Prostate gland (tissue), 2 donors: ENCODE data around the gene CGB3. TPM values are rescaled to one million over a fixed set of nuclear protein-coding genes. Genes with fewer than 3 reads are reported as not detected.
A peak's percentile ranks its signal among the peaks of the same experiment; 100 is the strongest.

Experiments used
- DNase-seq: peaks from one replicate; pipeline ENCODE4 v3.0.0-alpha.2; 2019; ENCODE audit warnings: low spot score
- H3K27ac ChIP-seq, 2 donors: fragments of 200-600 bp; sonication (generic); 2 replicates each; pipeline ENCODE4 v1.5.1; 2017 to 2019
- H3K27me3 ChIP-seq: fragments of 200-600 bp; sonication (generic); replicated peaks from 2 replicates; pipeline ENCODE4 v1.5.1; 2019; ENCODE audit not compliant: insufficient read depth
- H3K36me3 ChIP-seq, 2 donors: fragments of 200-600 bp; sonication (generic); 1 replicate in 1 of 2; 2 replicates in 1 of 2; pipeline versions ENCODE4 v1.5.1 to v1.8.1; 2017 to 2019
- H3K4me1 ChIP-seq: fragments of 200-600 bp; sonication (generic); replicated peaks from 2 replicates; pipeline ENCODE4 v1.5.1; 2019
- H3K4me3 ChIP-seq, 2 donors: fragments of 200-600 bp; sonication (generic); 2 replicates each; pipeline ENCODE4 v1.5.1; 2017 to 2019
- H3K9me3 ChIP-seq: fragments of 200-600 bp; sonication (generic); 2 replicates; pipeline ENCODE4 v1.5.1; 2017
- POLR2A ChIP-seq: fragments of 450-650 bp; IDR thresholded peaks from one replicate; pipeline ENCODE4 v1.6.1; 2016; ENCODE audit warnings: antibody characterized with exemption, mild to moderate bottlenecking
- POLR2AphosphoS5 ChIP-seq: sonication (generic); formaldehyde crosslinking; IDR thresholded peaks from one replicate; pipeline ENCODE4 v1.6.1; 2017; ENCODE audit warnings: antibody characterized with exemption
- WGBS: methylation state at CpG from one replicate; pipeline ENCODE4 v1.1.5; 2018; 5-methylcytosine and 5-hydroxymethylcytosine counted together
- intact Hi-C: fragments of 100-400 bp; cut with DNase I; formaldehyde crosslinking; loops from one replicate; pipeline ENCODE4 v1.14.2; 2022
- total RNA-seq, 2 donors: library from RNA; depleted of rRNA; stranded (reverse); fragments of >200 nt; gene quantifications; one replicate each; pipeline ENCODE4 v1.1.0, GENCODE V29; 2016
- TF ChIP-seq, protein P1 (sequence below), 4 experiments: fragments of 200-600 bp in 2 of 4; fragments of 450-650 bp in 2 of 4; sonication (generic) in 2 of 4; IDR thresholded peaks; 1 replicate in 3 of 4; 2 replicates in 1 of 4; pipeline ENCODE4 v1.5.1; 2016 to 2019; ENCODE audit warnings: antibody characterized with exemption in 4 of 4, mild to moderate bottlenecking in 2 of 4, moderate library complexity in 2 of 4

CGB3 gene
- total RNA-seq, 2 donors from 2014 or later, result not detected

- Histone ChIP-seq H3K4me3 (peak overlapping the region; percentile 74 to 88), H3K4me1 (peaks cover 19% of the 10 kb centered on the region), H3K27me3 (no peaks in the 10 kb centered on the region), H3K27ac (peak overlapping the region; percentile 97 to 98), H3K9me3 (no peaks in the 10 kb centered on the region), H3K36me3 (no peaks in the 10 kb centered on the region)
- intact Hi-C loops, result no loop called here
- WGBS, result 3% methylated on average over 13 of the region's 13 CpGs
- no peak for DNase-seq
- TF ChIP-seq, protein P1, sequence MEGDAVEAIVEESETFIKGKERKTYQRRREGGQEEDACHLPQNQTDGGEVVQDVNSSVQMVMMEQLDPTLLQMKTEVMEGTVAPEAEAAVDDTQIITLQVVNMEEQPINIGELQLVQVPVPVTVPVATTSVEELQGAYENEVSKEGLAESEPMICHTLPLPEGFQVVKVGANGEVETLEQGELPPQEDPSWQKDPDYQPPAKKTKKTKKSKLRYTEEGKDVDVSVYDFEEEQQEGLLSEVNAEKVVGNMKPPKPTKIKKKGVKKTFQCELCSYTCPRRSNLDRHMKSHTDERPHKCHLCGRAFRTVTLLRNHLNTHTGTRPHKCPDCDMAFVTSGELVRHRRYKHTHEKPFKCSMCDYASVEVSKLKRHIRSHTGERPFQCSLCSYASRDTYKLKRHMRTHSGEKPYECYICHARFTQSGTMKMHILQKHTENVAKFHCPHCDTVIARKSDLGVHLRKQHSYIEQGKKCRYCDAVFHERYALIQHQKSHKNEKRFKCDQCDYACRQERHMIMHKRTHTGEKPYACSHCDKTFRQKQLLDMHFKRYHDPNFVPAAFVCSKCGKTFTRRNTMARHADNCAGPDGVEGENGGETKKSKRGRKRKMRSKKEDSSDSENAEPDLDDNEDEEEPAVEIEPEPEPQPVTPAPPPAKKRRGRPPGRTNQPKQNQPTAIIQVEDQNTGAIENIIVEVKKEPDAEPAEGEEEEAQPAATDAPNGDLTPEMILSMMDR (IDR thresholded peaks at IDR 0.05), result no peak
- no peak for TF ChIP-seq POLR2A
- TF ChIP-seq POLR2AphosphoS5, result no peak
Observed at GRCh38 chr19:48994035-48994386, 30.1 kb downstream of the CGB3 start.

DNA sequence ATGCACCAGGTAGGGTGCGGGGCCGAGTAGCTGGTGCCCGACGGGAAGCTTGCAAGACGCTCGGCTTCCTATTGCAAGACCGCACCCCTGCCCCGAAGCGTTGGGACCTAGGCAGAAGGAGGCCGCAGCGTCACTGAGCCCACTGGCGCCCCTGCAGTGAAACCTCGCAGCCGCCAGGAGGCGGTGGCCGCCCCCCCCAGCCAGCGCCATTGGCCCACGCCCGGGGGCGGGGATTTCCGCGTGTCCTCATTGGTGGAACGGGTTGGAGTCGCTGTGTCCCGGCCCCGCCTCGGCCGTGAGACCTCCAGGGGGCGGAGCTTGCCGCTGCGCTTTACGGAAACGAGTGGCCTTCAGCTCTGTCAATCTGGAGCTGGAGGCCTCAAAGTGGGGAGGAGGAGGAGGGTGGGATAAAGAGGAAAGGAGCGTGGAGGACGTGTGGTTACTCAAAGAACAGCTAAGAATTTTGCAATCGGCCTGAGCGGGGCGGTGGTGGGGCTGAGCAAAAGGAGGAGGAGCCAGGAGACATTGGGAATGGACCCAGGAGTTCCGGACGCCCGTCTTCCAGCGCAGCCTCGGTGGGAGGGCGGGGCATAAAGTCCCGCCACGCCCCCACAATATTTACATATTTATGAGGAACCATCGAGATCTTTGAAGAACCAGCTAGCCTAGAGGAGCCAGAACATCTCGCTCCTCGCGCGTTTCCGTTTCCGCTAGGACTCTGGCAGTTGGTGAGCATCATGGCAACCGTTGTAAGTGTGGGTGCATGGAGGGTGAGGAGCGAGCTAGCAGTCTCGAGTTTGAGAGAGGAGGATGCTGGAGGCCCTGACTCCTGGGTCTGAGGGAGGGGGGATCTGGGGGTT, 30.7 kb downstream of the CGB3 start, which contains the start of the genes GYS1 and RUVBL2:
Gene GYS1, minus strand, starts transcription at position 135 of the 860 bp plus-strand sequence. CDS start 197 bp downstream, outside the sequence.
Gene RUVBL2, plus strand, starts transcription at position 713 of the 860 bp plus-strand sequence. Its CDS starts 25 bp downstream, at position 738.
- Histone ChIP-seq H3K4me3 (peak within 1 kb of the TSS; percentile 74 to 88), H3K36me3 (no peaks in the 10 kb centered on the region), H3K4me1 (peaks cover 19% of the 10 kb centered on the region), H3K9me3 (no peaks in the 10 kb centered on the region), H3K27ac (peak within 1 kb of the TSS; percentile 97 to 98), H3K27me3 (no peaks in the 10 kb centered on the region)
- WGBS, result under 1% methylated on average over 50 of the region's 56 CpGs
- TF ChIP-seq POLR2AphosphoS5 (peak; percentile 99), POLR2A (peak; percentile 99)
- TF ChIP-seq, protein P1 (IDR thresholded peaks at IDR 0.05), result peak; percentile 96 to 100 (median 99)
- peak; percentile 99 for DNase-seq
- intact Hi-C loops, result no loop called here

- no peaks in the 10 kb centered on the region for H3K36me3 ChIP-seq
- no peak for DNase-seq
- WGBS, result under 1% methylated on average over 20 of the region's 20 CpGs
- no peaks in the 10 kb centered on the region for H3K27me3 ChIP-seq
- intact Hi-C loops, result no loop called here
- H3K9me3 ChIP-seq, result no peaks in the 10 kb centered on the region
- TF ChIP-seq POLR2A, result no peak
- no peak for TF ChIP-seq POLR2AphosphoS5
- TF ChIP-seq, protein P1 (IDR thresholded peaks at IDR 0.05), result no peak
- H3K4me3 ChIP-seq, result peak overlapping the region; percentile 74 to 88
- peak overlapping the region; percentile 97 to 98 for H3K27ac ChIP-seq
- peaks cover 19% of the 10 kb centered on the region for H3K4me1 ChIP-seq
Observed at GRCh38 chr19:48992581-48993174, 31.5 kb downstream of the CGB3 start.

DNA sequence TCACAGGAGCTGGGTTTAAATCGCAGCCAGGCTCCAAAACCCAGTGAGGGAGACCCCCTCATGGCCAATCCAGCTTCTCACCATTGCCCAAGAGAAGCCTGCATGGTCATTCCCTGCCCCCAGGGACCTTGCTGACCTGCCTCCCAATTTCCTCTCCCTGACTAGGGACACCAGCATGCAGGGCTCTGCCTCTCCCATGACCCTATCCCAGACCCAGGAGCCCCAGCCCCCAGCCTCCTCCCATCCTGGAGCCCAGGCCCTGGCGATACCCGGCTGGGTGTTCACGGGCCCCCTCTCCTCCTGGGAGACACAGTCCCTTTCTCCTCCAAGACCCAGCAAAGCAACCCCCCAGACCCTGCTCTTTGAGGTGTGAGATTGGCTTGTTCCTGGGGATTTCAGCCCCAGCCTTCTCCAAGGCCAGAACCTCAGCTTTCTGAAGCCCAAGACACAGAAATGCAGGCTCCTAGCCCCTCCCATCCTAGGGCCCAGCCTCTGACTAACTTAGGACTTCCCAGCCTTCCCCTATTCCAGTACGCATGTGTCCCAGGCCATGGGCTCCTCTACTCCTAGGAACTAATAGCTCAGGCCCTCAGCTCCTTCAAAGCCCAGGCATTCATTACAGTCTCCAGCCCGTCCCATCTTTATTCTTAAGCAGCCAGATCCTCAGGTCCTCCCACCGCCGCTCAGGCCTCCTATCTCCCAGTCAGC, 32.1 kb downstream of the CGB3 start:
- Histone ChIP-seq H3K4me3 (peak overlapping the region; percentile 74 to 88), H3K4me1 (peaks cover 19% of the 10 kb centered on the region), H3K9me3 (no peaks in the 10 kb centered on the region), H3K27ac (peak overlapping the region; percentile 97 to 98), H3K27me3 (no peaks in the 10 kb centered on the region), H3K36me3 (no peaks in the 10 kb centered on the region)
- intact Hi-C loops, result no loop called here
- peak; percentile 83 for TF ChIP-seq POLR2A
- peak; percentile 89 for TF ChIP-seq POLR2AphosphoS5
- TF ChIP-seq, protein P1 (IDR thresholded peaks at IDR 0.05), result no peak
- 12% methylated on average over 8 of the region's 8 CpGs for WGBS
- peak; percentile 74 for DNase-seq
